Ectodermal cell (in vitro differentiated cells): ENCODE data around the gene EIF2B1.
"Not testable (repeated sequence)": the region's sequence is repeated elsewhere in the genome, so short reads cannot be mapped to it uniquely, and the experiment has no call there.

Source experiments
- H3K27ac ChIP-seq: 2 replicates; pipeline ENCODE4 v1.7.0; 2013; ENCODE audit warnings: mild to moderate bottlenecking, low read depth, low read length; ENCODE audit not compliant: insufficient read depth, poor library complexity, severe bottlenecking
- H3K27me3 ChIP-seq: 2 replicates; pipeline ENCODE4 v1.7.0; 2013; ENCODE audit warnings: mild to moderate bottlenecking, low read length; ENCODE audit not compliant: insufficient read depth, control insufficient read depth, poor library complexity, severe bottlenecking
- H3K36me3 ChIP-seq: one replicate; pipeline ENCODE4 v1.7.0; 2013; ENCODE audit warnings: low read length; ENCODE audit not compliant: control insufficient read depth, insufficient read depth
- H3K4me1 ChIP-seq: one replicate; pipeline ENCODE4 v1.7.0; 2013; ENCODE audit warnings: low read length; ENCODE audit not compliant: control insufficient read depth, insufficient read depth
- H3K4me3 ChIP-seq: 2 replicates; pipeline ENCODE4 v1.7.0; 2013; ENCODE audit warnings: low read depth, low read length, control low read depth; ENCODE audit not compliant: insufficient read depth
- H3K9me3 ChIP-seq: 2 replicates; pipeline ENCODE4 v1.7.0; 2013; ENCODE audit warnings: mild to moderate bottlenecking, low read length, moderate library complexity; ENCODE audit not compliant: control insufficient read depth
- WGBS, 2 experiments: methylation state at CpG; one replicate each; pipeline ENCODE4 v1.1.7; 2013; ENCODE audit warnings: missing lambda C conversion rate in 2 of 2; 5-methylcytosine and 5-hydroxymethylcytosine counted together

Gene EIF2B1

DNA sequence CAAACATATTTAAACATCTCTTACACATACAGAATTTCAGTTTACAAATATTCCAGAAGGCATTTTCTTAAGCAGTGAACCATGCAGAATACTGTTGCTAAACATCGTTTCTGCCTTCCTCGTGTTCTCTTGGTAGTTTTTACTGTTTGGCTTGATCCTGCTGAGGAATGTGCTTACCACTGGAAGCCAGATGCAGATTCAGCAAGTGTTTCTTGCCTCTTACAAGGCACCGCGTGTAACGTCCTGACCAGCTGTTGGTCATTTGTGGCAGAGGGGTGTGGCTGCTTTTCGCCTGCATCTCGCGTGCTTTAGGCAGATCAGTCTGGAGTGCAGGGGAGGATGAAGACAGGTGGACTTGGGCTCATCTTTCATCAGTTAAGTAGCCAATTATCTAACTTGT is 12.4 kb downstream of the EIF2B1 start:
- Histone ChIP-seq H3K27ac (no peak overlapping the region), H3K36me3 (peaks cover 54% of the 10 kb centered on the region), H3K4me3 (no peak overlapping the region), H3K9me3 (no peaks in the 10 kb centered on the region), H3K27me3 (no peaks in the 10 kb centered on the region), H3K4me1 (no peaks in the 10 kb centered on the region)
- 93 to 96% methylated on average over 8 of the region's 8 CpGs for WGBS, 2 experiments

DNA sequence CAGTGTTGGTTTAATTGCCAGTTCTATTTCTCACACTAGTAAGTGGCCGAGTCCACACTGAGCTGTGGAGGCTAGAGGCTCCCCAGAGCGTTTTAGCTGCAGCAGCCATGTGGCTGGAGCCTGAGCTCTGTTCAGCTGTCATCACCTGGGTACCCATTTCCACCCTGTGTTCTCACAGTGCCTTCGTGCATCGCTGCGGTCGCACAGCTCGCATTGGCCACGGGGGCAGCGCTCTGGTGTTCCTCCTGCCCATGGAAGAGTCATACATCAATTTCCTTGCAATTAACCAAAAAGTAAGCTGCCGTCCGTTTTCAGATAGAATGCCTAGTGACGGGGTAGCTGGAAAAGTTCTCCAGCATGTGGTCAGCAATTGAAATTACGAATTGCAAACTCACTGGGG is 15.9 kb downstream of the EIF2B1 start:
- Histone ChIP-seq H3K27me3 (no peaks in the 10 kb centered on the region), H3K27ac (no peak overlapping the region), H3K36me3 (peaks cover 71% of the 10 kb centered on the region), H3K4me1 (no peaks in the 10 kb centered on the region), H3K4me3 (no peak overlapping the region), H3K9me3 (no peaks in the 10 kb centered on the region)
- WGBS, 2 experiments, result 93 to 96% methylated on average over 13 of the region's 13 CpGs

DNA sequence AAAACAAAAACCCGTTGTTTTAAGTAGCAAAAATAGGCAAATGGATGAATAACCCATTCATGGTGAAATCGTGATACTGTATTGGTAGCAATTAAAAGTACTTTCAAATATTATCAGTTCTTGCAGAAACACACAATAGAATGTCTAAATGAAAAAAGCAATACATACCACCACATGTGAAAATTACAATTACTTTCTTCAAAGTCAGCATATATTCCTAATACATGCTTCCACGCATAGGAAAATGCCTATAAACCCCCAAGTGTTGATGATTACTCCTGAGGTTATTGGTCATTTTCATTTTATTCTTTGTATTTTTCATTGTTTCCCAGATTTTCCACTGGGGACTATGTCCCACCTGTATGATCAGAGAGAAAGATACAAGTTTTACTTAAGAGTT is 16.3 kb downstream of the EIF2B1 start:
- Histone ChIP-seq H3K27ac (no peak overlapping the region), H3K4me3 (no peak overlapping the region), H3K4me1 (no peaks in the 10 kb centered on the region), H3K27me3 (no peaks in the 10 kb centered on the region), H3K9me3 (no peaks in the 10 kb centered on the region), H3K36me3 (peaks cover 72% of the 10 kb centered on the region)
- 96 to 98% methylated on average over 2 to 3 of the region's 3 CpGs for WGBS, 2 experiments

DNA sequence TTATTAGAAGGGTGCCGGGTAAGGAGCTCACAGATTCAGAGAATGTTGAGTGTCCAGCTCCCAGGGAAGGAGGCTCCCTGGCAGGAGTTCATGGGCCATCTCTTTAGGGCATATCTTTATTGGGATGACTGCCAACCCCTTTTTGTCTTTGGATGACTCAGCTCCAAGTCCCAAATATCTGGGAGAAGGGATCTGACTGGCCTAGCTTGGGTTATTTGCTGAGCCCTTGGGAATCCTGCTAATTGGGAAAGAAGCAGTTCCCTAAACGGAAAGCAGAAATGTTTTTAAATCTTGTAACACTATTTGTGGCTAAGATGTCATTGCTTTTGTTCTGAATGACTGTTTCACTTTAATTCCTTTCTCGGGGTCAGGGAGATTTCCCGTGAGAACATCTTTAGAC is 19.0 kb downstream of the EIF2B1 start:
- H3K4me3 ChIP-seq, result no peak overlapping the region
- peaks cover 73% of the 10 kb centered on the region for H3K36me3 ChIP-seq
- H3K9me3 ChIP-seq, result no peaks in the 10 kb centered on the region
- no peak overlapping the region for H3K27ac ChIP-seq
- no peaks in the 10 kb centered on the region for H3K27me3 ChIP-seq
- H3K4me1 ChIP-seq, result no peaks in the 10 kb centered on the region
- 94 to 98% methylated on average over 4 of the region's 4 CpGs for WGBS, 2 experiments

DNA sequence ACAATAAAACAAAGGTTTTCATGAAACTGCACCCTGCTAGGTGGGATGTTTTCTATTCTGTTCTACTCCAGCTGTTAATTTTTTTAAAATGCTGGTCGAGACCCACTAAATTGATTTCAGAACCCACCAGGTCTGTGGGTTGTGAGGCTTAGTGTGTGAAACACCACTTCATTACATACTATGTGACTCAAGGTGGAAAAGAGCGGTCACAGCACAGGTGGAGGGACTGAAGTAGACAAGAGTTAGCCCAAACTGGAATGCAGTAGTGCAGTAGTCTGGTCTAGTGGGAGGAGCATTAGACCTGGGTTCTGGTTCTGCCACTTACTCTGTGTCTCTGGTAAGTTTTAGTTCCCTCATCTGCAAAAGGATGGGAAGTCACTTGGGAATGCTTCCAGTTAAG is 19.4 kb downstream of the EIF2B1 start:
- Histone ChIP-seq H3K27ac (no peak overlapping the region), H3K4me1 (no peaks in the 10 kb centered on the region), H3K9me3 (no peaks in the 10 kb centered on the region), H3K27me3 (no peaks in the 10 kb centered on the region), H3K4me3 (no peak overlapping the region), H3K36me3 (peaks cover 74% of the 10 kb centered on the region)
- 93 to 100% methylated on average over 1 to 2 of the region's 2 CpGs for WGBS, 2 experiments

DNA sequence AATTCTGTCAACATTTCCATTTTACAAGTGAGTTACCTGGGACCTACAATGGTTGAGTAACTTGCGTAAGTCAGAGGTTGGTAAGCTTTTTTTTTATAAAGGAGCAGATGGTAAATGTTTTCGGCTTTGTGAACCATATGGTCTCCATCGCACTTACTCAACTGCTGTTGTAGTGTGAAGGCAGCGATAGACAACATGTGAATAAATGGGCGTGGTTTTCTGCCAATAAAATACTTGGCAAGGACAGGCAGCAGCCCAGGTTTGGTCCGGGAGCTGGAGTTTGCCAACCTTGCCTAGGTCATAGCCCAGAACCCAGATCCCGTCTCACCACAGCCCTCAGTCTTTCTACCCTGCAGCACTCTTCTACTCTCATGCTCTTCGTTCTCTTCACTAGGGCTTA is 25.3 kb downstream of the EIF2B1 start:
- Histone ChIP-seq H3K4me1 (peaks cover under 1% of the 10 kb centered on the region), H3K27me3 (no peaks in the 10 kb centered on the region), H3K4me3 (no peak overlapping the region), H3K36me3 (peaks cover 67% of the 10 kb centered on the region), H3K9me3 (no peaks in the 10 kb centered on the region), H3K27ac (no peak overlapping the region)
- WGBS, 2 experiments, result 95 to 96% methylated on average over 7 to 8 of the region's 8 CpGs

DNA sequence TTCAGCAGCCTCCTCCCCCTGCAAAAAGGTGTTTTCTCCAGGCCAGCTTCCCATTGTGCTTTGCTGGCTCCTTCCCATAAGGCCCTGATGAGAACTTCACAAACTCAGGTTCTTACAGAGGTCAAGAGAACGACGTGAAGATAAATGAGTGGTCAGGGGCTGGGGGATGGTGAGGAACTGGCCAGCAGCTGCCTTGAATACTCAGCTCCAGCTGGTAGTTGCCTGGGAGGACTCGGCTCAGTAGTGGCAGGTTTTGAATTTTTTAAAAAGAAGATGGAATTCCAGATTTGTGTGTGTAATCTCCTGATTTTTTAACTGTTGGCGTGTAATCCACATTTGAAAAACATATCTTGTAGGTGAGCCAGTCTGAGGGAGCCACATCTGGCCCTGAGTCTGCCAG is 25.7 kb downstream of the EIF2B1 start:
- H3K27ac ChIP-seq, result no peak overlapping the region
- peaks cover 63% of the 10 kb centered on the region for H3K36me3 ChIP-seq
- no peak overlapping the region for H3K4me3 ChIP-seq
- no peaks in the 10 kb centered on the region for H3K9me3 ChIP-seq
- 93% methylated on average over 4 of the region's 4 CpGs for WGBS, 2 experiments
- H3K27me3 ChIP-seq, result no peaks in the 10 kb centered on the region
- H3K4me1 ChIP-seq, result peaks cover 5% of the 10 kb centered on the region

DNA sequence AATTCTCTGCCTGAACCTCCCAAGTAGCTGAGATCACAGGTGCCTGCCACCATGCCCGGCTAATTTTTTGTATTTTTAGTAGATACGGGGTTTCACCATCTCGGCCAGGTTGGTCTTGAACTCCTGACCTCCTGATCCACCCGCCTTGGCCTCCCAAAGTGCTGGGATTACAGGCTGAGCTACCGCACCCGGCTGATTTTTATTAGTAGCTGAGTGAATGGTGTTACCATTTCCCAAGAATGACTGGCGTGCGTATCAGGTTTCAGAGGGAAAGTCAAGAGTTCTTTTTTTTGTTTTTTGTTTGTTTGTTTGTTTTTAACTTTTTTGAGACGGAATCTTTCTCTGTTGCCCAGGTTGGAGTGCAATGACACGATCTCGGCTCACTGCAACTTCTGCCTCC is 30.0 kb downstream of the EIF2B1 start:
- H3K4me3 ChIP-seq, H3K4me1 ChIP-seq, H3K9me3 ChIP-seq, H3K27ac ChIP-seq, H3K27me3 ChIP-seq: not testable (repeated sequence)
- WGBS, 2 experiments, result 95% methylated on average over 11 of the region's 11 CpGs
- H3K36me3 ChIP-seq, result peaks cover 29% of the 10 kb centered on the region

DNA sequence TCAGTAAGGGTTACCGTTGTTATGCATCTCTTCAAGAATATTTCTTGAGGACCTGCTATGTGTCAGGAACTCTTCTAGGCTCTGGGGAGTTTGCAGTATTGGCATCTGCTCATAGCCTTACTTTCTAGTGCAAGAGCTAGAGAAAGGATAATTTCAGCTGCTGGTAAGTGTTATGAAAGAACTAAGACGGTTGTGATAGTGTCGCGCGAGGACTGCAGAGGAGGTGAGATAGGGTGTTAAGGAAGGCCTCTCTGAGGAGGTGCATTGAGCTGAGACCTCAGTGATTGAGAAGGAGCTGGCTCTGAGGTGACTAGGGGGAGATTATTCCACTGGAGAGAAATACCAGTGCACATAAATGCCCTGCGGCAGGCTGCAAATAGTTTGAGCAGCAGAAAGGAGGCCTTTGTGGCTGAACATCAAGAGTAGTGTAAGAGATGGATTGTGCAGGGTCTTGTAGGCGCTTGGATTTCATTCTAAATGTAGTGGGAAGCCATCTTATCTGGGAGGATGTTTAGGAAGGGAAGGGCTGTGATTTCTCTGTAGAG is 30.8 kb downstream of the EIF2B1 start:
- H3K9me3 ChIP-seq, result no peaks in the 10 kb centered on the region
- H3K27me3 ChIP-seq, result no peaks in the 10 kb centered on the region
- H3K4me3 ChIP-seq, result peak overlapping the region; percentile 94
- H3K27ac ChIP-seq, result no peak overlapping the region
- peaks cover 24% of the 10 kb centered on the region for H3K36me3 ChIP-seq
- WGBS, 2 experiments, result 24 to 27% methylated on average over 7 of the region's 7 CpGs
- H3K4me1 ChIP-seq, result peaks cover 6% of the 10 kb centered on the region

DNA sequence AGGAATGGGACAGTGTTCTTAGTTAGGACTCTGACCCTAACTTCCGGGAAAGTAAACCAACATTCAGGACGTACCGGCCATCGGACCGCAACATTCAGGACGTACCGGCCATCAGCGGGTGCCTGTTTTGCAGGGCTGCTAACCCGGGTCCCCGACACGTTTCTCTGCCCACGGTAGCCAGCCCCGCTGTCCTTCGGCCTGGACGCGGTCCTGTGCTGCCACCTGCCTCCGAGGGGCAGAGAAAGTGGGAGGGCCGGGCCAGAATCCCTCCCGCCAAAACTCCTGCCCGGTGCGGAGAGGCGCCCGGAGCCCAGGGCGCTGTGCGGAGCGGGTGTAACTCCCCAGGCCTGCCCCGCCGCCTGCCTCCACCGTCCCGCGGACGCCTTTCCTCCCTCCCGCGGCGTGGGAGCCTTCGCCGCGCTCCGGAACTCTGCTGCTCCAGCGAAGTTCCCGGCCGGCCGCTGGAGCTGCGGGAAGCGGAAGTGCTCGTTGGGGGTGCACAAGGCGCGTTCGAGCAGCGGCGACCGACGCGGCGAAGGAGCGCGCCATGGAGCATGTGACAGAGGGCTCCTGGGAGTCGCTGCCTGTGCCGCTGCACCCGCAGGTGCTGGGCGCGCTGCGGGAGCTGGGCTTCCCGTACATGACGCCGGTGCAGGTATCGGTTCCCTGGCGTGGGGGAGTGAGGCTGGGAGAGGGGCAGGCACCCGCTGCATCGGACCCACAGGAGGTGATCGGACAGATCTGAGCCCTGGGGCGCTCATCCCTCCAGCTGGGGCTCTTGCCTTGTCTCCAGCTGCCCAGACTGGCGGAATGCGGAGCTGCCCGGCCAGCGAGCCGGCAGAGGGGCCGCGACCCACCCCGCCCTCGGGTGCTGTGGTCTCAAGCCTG is 31.6 kb downstream of the EIF2B1 start, which contains the start of gene DDX55:
Gene DDX55 (plus strand): TSS at position 498 of the 888 bp plus-strand sequence. CDS start 50 bp downstream, at position 548.
- Histone ChIP-seq H3K4me1 (peaks cover 6% of the 10 kb centered on the region), H3K4me3 (peak within 1 kb of the TSS; percentile 94), H3K27ac (peak within 1 kb of the TSS; percentile 73), H3K9me3 (no peaks in the 10 kb centered on the region), H3K27me3 (no peaks in the 10 kb centered on the region), H3K36me3 (peaks cover 23% of the 10 kb centered on the region)
- WGBS, 2 experiments, result 1% methylated on average over 81 of the region's 81 CpGs
